C4-2B (cell line): Measurements from ENCODE around the gene C11orf54.

Experiments
- ZFX ChIP-seq: fragments of 450-650 bp; IDR thresholded peaks from 2 replicates; pipeline ENCODE4 v1.6.1; 2017
- TF ChIP-seq, protein P1 (sequence below): fragments of 450-650 bp; conservative IDR thresholded peaks from 2 replicates; pipeline ENCODE4 v1.5.1; 2017; ENCODE audit warnings: mild to moderate bottlenecking

DNA sequence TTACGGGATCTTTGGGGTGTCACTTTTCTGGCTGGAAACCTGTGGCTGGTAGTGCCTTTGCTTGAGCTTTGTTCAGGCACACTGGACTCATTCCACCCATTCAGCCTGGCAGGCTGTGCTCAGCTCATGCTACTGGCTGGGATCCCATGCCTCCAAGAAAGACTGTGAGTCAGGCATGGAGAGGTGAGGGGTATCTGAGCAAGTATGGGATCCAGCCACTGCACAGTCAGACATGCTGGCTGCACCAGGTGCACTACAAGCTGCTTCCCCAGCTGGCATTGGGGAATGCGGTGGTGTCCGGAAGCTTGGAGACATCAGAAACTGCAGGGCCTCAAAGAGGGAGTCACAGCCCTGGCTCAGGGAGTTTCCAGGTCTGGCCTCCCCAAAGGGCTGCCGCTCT lies 30.7 kb downstream of the C11orf54 start:
- TF ChIP-seq, protein P1, sequence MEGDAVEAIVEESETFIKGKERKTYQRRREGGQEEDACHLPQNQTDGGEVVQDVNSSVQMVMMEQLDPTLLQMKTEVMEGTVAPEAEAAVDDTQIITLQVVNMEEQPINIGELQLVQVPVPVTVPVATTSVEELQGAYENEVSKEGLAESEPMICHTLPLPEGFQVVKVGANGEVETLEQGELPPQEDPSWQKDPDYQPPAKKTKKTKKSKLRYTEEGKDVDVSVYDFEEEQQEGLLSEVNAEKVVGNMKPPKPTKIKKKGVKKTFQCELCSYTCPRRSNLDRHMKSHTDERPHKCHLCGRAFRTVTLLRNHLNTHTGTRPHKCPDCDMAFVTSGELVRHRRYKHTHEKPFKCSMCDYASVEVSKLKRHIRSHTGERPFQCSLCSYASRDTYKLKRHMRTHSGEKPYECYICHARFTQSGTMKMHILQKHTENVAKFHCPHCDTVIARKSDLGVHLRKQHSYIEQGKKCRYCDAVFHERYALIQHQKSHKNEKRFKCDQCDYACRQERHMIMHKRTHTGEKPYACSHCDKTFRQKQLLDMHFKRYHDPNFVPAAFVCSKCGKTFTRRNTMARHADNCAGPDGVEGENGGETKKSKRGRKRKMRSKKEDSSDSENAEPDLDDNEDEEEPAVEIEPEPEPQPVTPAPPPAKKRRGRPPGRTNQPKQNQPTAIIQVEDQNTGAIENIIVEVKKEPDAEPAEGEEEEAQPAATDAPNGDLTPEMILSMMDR, result no peak
- no peak for TF ChIP-seq ZFX
